Urothelium cell line (cell line): ENCODE measurements around the gene IL31RA.

Experiments
- DNase-seq: peaks from one replicate; pipeline ENCODE4 v3.0.0; 2011; ENCODE audit warnings: low spot score, mixed read lengths
- FAIRE-seq: peaks from 2 replicates; lab custom pipeline; 2011; peaks lifted over from hg19 to GRCh38; lab: Jason Lieb, UNC

The IL31RA gene

DNA sequence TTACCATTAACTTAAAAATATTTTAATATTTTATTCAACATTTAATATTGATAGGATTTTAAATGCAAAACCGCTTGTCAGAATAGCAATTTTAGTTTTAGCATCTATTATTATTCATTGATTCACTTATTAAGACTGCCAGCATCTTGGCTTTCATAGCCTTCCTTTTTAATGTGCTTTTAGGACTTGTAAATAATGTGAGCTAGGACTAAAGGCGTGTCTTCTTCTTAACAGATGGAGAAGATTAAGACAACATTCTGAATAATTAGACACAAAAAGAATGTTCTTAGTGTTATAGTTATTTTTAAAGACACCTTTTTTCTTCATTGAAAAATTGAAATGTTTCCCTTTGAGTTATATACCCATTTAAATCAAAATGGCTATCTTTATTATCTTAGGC lies 6.9 kb downstream of the IL31RA start:
- no peak for FAIRE-seq
- DNase-seq: no peak

DNA sequence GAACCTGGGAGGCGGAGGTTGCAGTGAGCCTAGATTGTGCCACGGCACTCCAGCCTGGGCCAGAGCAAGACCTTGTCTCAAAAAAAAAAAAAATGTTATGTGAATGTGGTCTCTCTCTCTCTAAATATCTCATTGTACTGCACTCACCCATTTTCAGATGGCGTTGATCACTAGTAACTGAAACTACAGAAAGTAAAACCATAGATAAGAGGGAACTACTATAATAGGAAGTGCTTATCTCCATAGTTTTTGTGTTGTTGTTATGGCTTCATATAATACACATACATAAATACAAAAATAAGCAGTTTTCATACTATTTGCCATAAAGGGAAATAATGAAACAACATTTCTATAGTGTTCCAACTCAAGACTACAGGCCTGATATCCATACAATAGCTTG lies 9.1 kb downstream of the IL31RA start:
- DNase-seq: no peak
- FAIRE-seq: no peak

DNA sequence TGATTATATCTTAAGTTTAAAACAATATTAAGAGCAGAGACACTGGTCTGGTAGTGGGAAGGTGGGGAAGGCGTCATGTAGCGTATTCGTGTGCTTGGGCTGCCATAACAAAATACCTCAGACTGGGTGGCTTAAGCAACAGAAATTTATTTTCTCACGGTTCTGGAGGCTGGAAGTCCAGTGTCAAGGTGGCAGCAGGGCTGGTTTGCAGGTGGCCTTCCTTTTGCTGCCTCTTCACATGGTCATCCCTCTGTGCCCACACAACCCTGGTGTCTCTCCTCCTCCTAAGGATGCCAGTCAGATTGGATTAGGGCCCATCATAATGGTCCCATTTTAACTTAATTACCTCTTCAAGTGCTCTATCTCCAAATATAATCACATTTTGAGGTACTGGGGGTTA lies 9.6 kb downstream of the IL31RA start:
- FAIRE-seq: no peak
- no peak for DNase-seq

DNA sequence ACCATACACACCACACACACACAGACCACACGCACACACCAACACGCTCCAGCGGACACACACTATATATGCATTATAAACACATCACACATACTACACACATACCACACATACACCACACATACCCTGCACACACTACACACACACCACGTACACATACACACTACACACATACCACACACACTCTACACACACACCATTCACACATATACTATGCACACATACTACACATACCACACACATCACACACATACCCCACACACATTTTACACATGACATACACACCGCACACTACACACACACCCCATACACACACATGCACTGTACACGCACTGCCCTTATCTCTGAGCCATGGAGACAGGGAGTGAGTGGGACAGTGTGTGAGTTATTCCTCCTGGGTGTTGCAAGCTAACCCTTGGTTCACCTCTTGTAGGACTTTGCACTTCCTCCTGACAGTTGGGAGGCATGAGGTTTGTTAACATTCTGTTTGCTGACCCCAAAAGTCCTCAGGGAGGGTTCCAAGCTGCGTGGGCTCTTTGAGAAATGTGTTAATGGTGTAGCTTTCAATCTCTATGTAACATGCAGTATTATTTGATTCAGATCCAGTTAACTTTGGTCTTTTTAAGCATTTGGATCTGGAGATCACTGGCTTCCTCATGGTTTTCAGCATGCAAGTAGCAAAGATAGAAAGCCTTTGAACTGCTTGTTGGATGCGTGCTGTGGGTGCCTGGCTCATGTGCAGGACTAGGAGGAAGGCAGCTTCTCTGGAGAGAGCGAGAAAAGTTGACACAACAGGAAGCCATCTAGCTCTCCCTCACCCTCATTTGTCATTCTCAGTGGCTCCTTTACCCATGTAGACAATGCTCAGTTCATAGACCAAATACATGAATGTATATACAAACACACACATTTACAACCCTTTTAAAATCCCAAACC lies 13.7 kb downstream of the IL31RA start:
- DNase-seq (no peak), FAIRE-seq (no peak)

DNA sequence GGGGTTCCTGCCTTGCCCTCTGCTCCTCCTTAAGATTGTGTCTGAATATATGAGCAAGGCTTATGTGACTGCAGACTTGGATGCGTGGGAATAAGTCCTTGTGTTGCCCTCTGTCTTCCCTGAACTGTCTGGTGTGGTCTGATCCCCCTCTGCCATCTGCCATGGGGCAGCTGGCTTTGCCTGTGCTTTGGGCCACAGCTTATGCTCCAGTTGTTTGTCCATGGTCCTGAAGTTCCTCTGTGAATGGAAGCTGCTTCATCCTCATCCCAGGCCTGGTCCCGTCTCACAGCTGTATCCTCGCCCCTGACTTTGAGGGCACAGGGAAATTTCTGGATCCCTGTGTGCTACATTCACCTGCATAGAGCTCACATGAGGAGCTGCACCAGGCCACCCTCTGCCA lies 14.7 kb downstream of the IL31RA start:
- DNase-seq (no peak), FAIRE-seq (no peak)

DNA sequence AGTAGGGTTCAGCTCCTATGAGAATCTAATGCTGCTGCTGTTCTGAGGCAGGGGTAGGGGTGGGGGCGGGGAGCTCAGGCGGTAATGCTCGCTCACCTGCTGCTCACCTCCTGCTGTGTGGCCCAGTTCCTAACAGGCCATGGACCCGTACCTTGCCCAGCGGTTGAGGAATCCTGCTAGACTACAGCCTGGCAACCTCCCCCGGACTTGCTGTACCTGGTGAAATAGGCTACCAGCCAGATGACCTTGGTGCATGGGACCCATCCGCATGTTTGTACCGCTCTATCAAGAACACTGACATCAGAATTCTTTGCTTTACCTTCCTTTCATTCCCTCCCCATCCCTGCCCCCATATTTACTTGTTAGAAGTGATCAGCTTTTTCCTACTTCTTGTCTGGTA lies 15.3 kb downstream of the IL31RA start:
- FAIRE-seq: no peak
- DNase-seq: no peak

DNA sequence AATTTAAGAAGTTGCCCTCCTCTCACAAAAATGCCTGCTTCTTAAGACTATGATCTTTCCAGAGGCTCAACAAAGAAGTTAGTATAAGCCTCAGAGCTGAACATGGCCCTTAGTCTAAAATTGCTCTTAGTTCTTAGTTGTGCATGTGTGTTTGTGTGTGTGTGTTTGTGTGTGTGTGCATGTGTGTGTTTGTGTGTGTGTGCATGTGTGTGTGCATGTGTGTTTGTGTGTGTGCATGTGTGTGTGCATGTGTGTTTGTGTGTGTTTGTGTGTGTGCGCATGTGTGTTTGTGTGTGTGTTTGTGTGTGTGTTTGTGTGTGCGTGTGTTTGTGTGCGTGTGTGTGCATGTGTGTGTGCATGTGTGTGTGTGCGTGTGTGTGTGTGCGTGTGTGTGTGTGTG lies 15.8 kb downstream of the IL31RA start:
- DNase-seq: no peak
- FAIRE-seq: peak; percentile 86

DNA sequence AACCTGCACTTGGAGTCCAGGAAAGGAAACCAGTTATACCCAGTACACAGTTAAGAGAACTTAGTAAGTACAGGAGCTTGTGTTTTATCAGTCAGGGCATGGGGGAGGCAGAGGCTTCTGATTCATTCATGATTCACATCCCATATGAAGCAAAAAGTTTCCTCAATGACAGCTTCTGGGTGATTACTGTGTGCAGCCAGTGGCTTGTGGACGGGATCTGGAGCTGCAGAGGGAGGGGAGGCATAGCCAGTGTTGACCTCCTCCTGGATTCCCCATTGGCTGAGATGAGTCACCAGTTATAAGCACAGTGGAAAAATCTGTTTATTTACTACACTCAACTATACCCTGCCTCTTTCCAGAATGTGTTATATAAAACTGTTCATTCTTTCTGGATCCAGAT lies 17.7 kb downstream of the IL31RA start:
- FAIRE-seq (no peak), DNase-seq (peak; percentile 85)

DNA sequence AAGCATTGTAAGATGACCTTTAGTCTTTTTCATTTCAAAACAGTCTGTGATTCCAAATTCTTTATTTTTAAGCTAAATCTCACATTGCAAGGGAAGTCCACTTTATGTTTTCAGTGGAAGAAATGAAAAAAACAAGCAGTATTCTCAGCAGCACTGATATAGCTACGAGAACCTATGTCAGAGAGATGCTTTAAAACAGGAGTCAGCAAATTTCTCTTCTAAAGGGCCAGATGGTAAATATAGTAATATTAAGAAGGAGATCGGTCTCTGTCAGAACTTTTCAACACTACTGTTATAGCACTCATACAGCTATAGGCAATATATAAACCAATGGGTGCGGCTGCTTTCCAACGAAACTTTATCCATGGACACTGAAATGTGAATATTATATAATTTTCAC lies 18.7 kb downstream of the IL31RA start:
- DNase-seq (no peak), FAIRE-seq (no peak)

DNA sequence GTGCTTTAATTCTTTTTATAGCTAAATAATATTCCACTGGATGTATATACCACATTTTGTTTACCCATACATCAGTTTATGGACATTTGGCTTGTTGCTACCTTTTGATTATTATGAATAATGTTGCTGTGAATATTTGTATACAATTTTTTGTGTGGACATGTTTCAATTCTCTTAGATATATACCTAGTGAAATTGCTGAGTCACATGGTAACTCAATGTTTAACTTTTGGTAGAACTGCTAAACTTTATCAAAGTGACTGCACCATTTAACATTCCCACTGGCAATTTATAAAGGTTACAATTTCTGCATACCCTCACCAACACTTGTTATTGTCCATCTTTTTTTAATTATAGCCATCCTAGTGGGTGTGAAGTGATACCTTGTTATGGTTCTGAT lies 22.1 kb downstream of the IL31RA start:
- FAIRE-seq: no peak

DNA sequence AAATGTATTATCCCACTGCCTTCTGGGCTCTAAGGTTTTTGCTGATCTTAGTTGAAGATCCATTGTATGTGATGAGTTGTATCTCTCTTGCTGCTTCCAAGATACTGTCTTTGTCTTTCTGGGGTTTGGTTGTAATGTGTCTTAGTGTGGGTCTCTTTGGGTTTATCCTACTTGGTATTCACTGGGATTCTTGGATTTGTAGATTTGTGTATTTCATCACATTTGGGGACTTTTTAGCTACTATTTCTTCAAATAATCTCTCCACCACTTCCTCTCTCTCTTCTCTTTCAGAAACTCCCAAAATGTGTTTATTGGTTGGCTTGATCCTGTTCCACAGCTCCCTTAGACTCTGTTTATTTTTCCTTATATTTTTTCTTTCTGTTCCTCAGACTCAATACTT lies 26.5 kb downstream of the IL31RA start:
- DNase-seq (no peak), FAIRE-seq (no peak)

More for the DNA sequence above, 22.1 kb downstream of the IL31RA start:
- DNase-seq: no peak

DNA sequence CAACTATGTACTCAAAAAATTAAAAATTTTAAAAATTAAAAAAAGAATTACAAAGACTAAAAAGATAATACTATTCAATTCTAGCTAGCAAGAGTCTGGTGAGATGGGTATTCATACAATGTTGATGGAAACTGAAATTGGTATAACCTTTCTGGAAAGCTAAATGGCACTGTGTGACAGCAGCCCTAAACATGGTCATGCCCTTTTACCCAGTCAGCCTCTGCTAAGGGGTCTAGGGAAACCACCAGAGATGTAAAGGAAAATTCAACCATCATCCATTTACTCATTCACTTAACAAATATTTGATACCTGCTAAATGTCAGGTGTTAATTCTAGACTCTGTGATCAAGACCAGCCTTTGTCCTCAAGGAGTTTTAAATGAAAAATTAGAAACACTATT lies 29.3 kb downstream of the IL31RA start:
- FAIRE-seq (no peak), DNase-seq (no peak)

DNA sequence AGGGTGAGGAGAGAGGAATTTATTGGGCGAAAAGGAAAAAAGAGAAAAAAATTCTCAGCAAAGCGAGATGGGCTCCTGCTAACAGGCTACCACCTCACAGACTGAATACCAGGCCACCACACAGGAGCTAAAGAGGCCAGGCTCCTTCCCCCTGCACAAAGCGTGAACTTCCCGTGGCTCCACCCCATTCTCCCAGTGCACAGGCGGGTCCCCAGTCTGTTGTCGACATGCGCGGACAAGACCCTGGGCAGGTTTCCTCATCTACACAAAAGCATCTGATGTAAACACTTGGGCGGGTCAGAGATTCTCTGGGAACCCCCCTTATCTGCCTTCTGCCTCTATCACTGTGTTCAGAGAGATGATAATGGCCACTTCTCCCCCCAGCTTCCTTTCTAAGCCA lies 34.2 kb downstream of the IL31RA start:
- FAIRE-seq (no peak), DNase-seq (no peak)

DNA sequence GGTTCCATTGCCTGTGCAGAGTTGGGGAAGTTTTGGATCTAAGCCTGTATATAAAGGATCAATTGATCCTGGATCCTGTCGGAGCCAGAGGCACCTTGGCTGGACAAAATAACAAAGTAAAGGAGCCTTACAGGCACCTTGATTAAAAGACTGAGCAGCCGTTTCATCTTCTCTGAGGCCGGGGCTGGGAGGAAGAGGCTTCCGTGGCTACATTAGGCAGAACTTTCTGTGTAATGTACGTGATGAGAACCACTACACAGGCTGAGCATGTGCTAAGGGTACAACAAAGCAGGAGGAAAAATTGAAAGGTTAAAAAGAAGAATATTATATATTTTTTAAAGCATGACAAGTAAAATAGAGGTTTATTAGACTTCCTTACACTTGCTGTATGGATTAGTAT lies 37.0 kb downstream of the IL31RA start:
- FAIRE-seq (no peak), DNase-seq (no peak)

DNA sequence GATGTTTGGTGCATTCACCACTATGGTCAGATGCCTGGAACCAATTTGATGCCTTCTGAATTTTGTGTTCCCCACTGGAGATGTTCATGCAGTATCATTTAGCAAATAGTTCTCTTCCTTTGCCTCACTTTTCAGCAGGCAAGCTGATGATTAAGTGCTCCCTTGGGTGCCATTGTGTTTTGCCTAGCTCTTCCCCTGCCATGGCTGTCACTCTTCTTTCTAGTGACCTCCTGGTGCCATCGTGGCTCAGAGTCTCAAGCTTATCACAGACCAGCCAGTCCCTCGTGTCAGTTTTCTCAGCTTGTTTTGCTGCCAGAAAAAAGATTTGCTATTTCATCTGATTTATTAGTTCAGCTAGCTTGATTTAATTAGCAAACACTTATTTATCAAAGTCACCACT lies 41.3 kb downstream of the IL31RA start:
- FAIRE-seq: no peak
- no peak for DNase-seq

DNA sequence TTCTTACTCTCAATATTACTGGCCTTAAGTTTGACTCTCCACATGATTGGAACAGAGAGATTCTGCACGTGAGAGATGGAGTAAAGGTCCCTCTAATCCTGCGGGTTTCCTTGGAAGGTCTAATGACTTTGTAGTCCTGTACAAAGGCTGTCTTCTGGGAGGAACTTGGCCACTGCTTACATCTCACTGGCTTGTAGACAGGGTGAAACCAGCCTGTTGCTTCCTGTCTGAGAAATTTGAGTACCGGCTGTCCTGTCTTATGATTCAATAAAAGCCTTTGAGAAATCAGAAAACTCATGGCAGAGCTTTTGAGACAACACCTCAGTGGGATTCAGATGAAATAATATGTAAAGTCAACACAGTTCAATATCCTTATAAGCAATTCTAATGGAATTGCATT lies 43.0 kb downstream of the IL31RA start:
- FAIRE-seq: no peak
- no peak for DNase-seq

DNA sequence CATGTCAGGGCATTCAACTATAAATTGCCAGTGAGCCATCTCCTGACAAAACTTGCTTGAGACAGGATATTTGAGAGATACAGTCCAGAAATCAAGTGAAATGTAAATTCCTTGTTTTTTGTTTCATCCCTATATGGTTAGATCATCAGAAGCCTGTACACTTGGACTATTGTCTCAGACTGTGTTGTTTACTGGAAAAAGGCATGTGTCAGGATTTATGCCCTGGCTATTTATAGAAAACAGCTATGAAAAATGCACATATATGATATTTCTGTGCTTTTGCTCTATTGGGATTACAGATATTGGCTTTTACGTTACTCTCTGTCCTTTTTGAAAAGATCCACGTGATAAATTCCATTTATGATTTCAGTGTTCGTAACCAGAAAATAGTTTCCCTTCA lies 44.2 kb downstream of the IL31RA start:
- FAIRE-seq: no peak

DNA sequence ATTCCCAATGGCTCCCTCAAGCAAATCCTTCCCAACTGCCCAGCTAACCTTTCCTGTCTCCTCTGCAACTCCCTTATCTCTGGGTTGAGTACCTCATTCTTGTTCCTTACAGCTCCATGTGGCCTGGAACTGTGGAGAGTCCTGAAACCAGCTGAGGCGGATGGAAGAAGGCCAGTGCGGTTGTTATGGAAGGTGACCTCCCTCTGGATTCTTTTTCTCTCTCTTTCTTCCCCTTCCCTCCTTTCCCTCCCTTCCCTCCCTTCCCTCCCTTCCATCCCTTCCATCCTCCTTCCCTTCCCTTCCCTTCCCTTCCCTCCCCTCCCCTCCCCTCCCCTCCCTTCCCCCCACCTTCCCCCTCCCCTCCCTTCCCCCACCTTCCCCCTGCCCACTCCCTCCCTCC lies 45.1 kb downstream of the IL31RA start:
- no peak for DNase-seq
- no peak for FAIRE-seq

More for the DNA sequence above, 44.2 kb downstream of the IL31RA start:
- DNase-seq: no peak

DNA sequence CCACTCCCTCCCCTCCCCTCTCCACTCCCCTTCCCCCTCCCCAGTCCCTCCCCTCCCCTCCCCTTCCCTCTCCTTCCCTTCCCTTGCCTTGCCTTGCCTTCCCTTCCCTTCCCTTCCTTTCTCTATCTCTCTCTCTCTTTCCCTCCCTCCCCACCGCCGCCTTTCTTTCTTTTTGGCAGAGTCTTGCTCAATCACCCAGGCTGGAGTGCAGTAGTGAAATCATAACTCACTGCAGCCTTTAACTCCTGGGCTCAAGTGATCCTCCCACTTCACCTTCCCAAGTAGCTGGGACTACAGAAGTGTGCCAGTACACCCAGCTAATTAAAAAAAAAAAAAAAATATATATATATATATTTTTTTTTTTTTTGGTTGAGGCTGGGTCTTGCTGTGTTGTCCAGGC lies 45.5 kb downstream of the IL31RA start:
- FAIRE-seq (no peak), DNase-seq (no peak)

DNA sequence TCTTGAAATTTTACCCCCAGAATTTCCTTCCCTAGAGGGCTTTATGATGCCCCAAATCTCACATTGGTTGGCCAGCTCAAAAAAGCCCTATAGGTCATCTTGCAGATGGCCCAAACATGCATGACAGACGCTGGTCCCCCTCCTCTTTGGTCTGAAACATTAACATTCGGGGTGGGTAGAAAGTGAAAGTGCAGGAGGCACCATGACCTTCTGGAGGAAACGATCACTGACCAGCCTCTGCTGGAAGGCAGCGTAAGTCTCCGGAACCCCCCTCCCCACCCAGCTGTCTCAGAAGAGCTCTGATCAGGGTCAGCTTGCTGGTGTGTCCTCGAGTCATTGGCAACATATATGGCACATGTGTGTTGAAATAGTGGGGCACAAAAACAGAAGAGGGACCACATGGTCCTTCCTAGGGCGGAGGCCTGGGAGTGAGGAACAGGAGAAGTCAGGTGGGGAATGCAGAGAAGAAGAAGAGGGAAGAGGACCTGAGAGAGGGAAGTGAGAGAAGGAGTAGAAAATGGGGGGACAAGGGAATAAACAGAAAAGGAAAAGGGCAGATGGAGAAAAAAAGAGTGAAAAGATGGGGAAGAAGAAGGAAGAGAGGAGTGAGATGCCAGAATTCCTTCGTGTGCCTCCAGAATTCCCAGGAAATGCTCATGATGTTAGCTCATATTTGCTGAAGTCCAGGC lies 46.2 kb downstream of the IL31RA start:
- DNase-seq: no peak
- FAIRE-seq: no peak

DNA sequence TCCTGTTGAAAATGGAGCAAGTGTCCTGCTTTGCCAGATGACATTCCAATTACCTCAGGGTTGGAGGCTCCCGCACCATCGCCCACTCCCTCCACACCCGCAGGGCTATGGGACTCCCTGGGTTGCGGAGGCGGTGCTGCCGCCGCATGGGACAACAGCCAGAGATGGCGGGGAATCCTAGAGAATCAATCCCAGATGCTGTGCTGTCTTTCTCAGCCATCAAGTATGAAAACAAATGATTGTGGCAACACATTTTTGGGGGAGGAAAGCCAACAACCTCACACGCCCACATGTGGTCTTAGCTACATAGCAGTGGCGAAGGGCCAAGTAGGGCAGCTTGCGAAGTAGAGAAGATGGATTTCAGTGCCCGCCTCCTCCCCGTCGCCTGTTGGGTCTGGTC lies 46.7 kb downstream of the IL31RA start:
- no peak for FAIRE-seq

DNA sequence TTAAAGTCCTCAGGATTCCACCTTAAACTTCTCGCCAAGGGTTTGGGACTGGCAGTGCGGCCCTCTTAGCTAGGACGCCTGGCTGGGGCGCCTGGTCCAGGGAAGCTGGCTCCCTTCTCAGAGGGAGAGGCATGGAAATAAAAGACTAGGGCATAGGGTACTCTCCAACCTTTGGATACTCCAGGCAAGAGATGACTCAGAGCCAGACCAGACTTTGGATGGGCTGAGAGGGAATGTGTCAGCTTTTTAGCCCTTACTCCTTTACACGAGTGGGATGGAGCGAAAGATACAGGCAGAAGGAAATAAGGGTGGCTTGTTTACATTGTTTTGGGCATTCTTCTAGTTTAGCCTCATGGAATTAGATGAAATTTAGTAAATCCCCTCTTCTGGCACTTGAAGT lies 48.2 kb downstream of the IL31RA start:
- no peak for DNase-seq
- no peak for FAIRE-seq

More for the DNA sequence above, 46.7 kb downstream of the IL31RA start:
- peak; percentile 73 for DNase-seq
